Right cardiac atrium (tissue), 5 donors: ENCODE results near the gene FAM118B. TPM values are rescaled to one million over a fixed set of nuclear protein-coding genes. Genes with fewer than 3 reads are reported as not detected.

Experiments
- ATAC-seq, 2 donors: fragments of 200-7000 bp; cut with Tn5 transposase; one replicate each; pipeline versions ENCODE4 v1.8.0 to v1.9.1; 2020; ENCODE audit warnings: moderate library complexity in 2 of 2, mild to moderate bottlenecking in 1 of 2
- DNase-seq, 3 donors: peaks; one replicate each; pipeline ENCODE4 v3.0.0-alpha.2; 2020
- H3K27ac ChIP-seq: one replicate; pipeline ENCODE4 v1.5.1; 2013; ENCODE audit warnings: mild to moderate bottlenecking, low read length, control low read depth, moderate library complexity
- H3K27me3 ChIP-seq: one replicate; pipeline ENCODE4 v1.6.1; 2013; ENCODE audit not compliant: control insufficient read depth, insufficient read depth
- H3K4me1 ChIP-seq: one replicate; pipeline ENCODE4 v1.6.1; 2013; ENCODE audit warnings: low read length; ENCODE audit not compliant: control insufficient read depth, insufficient read depth
- H3K4me3 ChIP-seq: one replicate; pipeline ENCODE4 v1.5.1; 2013; ENCODE audit warnings: low read length, control low read depth
- H3K9me3 ChIP-seq: one replicate; pipeline ENCODE4 v1.6.1; 2013; ENCODE audit warnings: low read length; ENCODE audit not compliant: control insufficient read depth
- WGBS: extraction: QIAGEN DNeasy Blood & Tissue Kit; methylation state at CpG from one replicate; pipeline ENCODE4 v1.1.7; 2013; 5-methylcytosine and 5-hydroxymethylcytosine counted together
- intact Hi-C, 4 donors: fragments of 100-400 bp; cut with DNase I; formaldehyde crosslinking; loops; one replicate each; pipeline versions ENCODE4 v1.11.0 to v1.14.0; 2022 to 2023
- polyA plus RNA-seq: library from polyadenylated mRNA; stranded (reverse); fragments of 200-250 nt; gene quantifications from one replicate; pipeline ENCODE4 v1.2.3, GENCODE V29; 2013
- total RNA-seq, 4 donors: library from RNA; stranded (reverse); fragmentation: NEBNext Ultra II Directional; extraction: Animal tissue kit (Norgen Biotek cat#: 25700); gene quantifications; one replicate each; pipeline ENCODE4 v1.2.1, GENCODE V29; 2021
- donor health status: healthy with polysubstance abuse.
- donor health status: DM: no; HTN: yes; CAD: no.
- donor health status: DM: no; HTN: no; CAD: no.
- donor health status: DM: no; HTN: yes; CAD: no; lungs with severe emphysema.
- donor health status: DM: yes; HTN: yes; CAD: no.

FAM118B gene
- total and polyA plus RNA-seq, 5 donors, result 12.7 to 20.5 (median 16.5) TPM

DNA sequence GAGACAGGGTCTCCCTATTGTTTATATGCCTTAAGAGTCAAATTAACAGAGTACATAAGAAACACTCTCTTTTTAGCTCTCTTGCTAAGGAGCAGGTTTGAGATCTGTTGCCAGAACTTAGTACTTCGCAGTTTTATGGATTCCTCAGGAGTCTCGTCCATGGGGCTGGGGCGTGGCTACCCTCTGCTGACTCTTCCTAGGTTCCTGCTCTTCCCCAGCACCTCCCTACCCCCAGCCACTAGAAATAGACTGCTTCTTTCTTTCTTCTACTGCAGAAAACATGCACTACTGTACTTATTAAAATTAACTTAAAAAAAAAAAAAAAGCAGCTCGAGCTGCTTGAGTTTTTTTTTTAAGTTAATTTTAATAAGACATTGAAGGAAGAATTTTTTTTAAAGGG is 8.0 kb downstream of the FAM118B start:
- WGBS, result 79% methylated on average over 4 of the region's 4 CpGs
- ATAC-seq (peak in 1 of 2 donors; percentile 40), DNase-seq (peak in 1 of 3 donors; percentile 58)
- no peaks in the 10 kb centered on the region for H3K4me1 ChIP-seq
- no peaks in the 10 kb centered on the region for H3K9me3 ChIP-seq
- no peaks in the 10 kb centered on the region for H3K27me3 ChIP-seq
- H3K4me3 ChIP-seq, result no peak overlapping the region
- H3K27ac ChIP-seq, result no peak overlapping the region
- intact Hi-C loops, result no loop called here

DNA sequence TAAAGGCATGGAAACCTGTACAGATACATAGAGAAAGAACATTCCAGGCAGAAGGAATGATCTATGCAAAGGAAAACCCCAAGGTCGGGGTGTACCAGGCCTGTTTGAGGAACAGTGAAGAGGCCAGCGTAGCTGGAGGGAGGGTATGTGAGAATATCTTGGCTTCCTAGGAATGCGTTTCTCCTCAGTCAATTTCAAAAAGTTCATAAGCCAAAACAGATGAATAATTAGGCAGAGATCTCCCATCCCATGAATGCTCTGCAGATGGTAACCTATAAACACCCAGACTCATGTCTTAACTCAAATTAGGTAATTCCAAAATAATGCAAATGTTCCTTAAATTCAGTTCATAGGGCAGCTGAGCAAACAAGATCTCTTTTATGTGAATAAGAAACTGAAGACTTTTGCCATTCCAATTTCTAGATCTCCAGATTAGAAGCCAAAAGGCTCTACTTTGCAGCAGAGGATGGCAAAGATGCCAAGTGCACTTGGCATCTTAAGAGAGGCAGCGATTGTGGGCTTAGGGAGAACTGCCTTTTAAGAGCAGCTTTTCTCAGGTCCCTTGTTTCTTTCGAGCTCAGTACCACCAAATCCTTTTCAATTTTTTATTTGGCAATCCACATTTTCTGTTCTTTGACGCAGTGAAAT is 13.2 kb downstream of the FAM118B start:
- Histone ChIP-seq H3K27me3 (no peaks in the 10 kb centered on the region), H3K9me3 (no peaks in the 10 kb centered on the region), H3K4me3 (no peak overlapping the region), H3K4me1 (no peaks in the 10 kb centered on the region), H3K27ac (no peak overlapping the region)
- intact Hi-C loops, result no loop called here
- ATAC-seq, result no peak
- no peak for DNase-seq
- WGBS, result 93% methylated on average over 6 of the region's 6 CpGs

DNA sequence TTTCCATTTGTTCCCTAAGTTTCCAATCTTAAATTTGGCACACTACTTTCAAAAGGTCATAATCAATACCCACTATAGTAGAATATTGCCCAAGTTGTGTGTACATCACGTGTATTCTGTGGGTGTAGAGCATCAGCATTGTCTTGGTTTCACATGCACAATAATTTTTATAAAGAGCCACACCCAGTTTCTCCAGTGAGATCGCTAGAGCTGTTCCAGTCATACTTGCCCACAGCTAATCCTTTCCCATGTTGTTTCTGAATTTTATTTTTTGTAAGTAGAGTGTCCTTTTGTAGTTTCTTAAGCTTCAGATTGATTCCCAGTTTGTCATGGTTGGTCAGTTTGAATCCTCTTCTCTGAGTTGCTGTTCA is 13.7 kb downstream of the FAM118B start:
- Histone ChIP-seq H3K27ac (no peak overlapping the region), H3K27me3 (no peaks in the 10 kb centered on the region), H3K4me1 (no peaks in the 10 kb centered on the region), H3K9me3 (no peaks in the 10 kb centered on the region), H3K4me3 (no peak overlapping the region)
- intact Hi-C loops, result no loop called here
- WGBS, result 94% methylated on average over 2 of the region's 2 CpGs
- ATAC-seq (no peak), DNase-seq (no peak)

DNA sequence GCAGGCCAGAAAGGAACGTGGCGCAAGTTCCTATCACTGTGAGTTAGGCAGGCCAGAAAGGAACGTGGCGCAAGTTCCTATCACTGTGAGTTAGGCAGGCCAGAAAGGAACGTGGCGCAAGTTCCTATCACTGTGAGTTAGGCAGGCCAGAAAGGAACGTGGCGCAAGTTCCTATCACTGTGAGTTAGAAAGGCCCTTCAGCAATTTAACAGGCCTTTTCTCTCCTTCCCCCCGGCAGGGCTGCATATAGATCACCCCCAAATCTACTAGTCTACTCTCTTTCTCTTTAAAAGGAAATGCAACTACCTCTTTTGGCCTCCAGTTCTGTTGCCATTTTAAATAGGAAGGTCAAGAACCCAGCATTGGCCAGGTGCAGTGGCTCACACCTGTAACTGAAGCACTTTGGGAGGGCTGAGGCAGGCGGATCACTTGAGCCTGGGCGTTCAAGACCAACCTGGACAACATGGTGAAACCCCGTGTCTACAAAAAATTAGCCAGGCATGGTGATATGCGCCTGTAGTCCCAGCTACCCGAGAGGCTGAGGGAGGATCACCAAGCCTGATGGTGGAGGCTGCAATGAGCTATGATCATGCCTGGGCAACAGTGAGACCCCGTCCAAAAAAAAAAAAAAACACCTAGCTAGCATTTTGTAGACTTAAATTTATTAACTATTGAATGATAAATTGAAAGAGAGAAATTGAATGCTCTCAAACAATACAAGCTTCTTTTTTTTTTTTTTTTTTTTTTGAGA is 14.9 kb downstream of the FAM118B start:
- DNase-seq (no peak), ATAC-seq (no peak)
- WGBS, result 94% methylated on average over 11 of the region's 15 CpGs
- H3K27ac ChIP-seq, result no peak overlapping the region
- no peaks in the 10 kb centered on the region for H3K9me3 ChIP-seq
- H3K4me1 ChIP-seq, result no peaks in the 10 kb centered on the region
- intact Hi-C loops, result no loop called here
- H3K4me3 ChIP-seq, result no peak overlapping the region
- no peaks in the 10 kb centered on the region for H3K27me3 ChIP-seq

DNA sequence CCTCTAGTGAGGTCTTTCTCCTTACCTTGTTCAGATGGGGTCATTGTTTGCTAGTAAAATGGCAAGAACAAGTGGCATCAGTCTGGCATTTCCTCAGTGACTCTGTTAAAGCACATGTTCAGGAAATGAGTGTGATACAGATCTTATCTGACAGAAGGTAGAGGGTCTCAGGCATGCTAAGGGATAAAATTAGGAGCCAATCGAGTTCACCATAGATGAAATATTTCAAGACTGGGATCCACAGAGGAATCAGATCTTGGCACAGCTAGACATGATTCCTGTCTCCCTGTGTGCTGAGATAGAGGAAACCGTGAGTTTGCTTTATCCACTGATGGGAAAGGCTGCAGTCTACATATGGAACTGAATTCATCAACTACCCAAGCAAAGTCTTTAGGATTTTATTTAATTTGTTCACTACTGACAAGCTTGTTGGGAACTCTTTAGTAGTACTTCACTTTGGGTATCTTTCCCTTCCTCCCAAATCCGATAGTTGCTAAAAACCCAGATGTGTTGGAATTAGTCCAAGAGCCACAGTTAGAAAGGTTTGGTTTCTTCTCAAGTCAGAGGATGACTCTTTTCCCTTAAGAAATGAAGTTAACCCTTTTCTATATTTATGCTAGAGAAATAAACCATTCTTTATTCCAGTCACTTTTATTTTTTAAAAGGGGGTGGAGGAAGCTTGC is 18.4 kb downstream of the FAM118B start:
- no peak for ATAC-seq
- H3K27me3 ChIP-seq, result no peaks in the 10 kb centered on the region
- WGBS, result 43% methylated on average over 3 of the region's 3 CpGs
- no peak for DNase-seq
- no peaks in the 10 kb centered on the region for H3K4me1 ChIP-seq
- H3K9me3 ChIP-seq, result no peaks in the 10 kb centered on the region
- H3K4me3 ChIP-seq, result no peak overlapping the region
- H3K27ac ChIP-seq, result no peak overlapping the region
- intact Hi-C loops, result no loop called here

DNA sequence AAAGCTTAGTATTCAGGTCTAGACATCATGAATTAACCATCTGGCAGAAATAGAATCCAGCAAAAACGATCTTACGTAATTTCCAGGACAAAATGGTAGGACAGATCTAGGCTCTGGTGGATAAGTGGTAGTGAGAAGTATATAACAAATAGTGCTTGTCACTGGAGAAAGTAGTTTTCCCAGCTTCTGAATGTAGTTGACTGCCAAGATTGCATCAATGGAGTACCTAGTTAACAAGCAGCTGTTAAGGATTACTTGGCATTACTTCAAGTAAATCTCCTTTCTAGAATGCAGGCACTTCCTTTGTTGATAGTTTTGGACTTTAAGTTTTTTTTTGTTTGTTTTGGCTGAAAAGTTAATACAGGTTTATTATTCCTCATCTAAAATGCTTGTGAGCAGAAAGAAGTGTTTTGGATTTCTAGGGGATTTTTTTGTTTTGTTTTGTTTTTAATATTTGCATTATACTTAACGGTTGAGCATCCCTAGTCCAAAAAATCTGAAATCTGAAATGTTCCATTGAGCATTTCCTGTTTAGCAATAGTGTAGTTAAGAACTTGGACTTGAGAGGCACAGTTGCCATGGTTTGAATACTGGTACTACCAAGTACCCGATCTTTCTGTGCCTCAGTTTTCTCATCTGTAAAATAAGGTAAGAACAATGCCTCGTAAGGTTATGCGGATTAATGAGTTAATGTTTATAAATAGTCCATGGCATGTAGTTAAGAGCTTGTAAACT is 20.3 kb downstream of the FAM118B start:
- Histone ChIP-seq H3K27me3 (no peaks in the 10 kb centered on the region), H3K4me3 (no peak overlapping the region), H3K9me3 (no peaks in the 10 kb centered on the region), H3K27ac (no peak overlapping the region), H3K4me1 (no peaks in the 10 kb centered on the region)
- DNase-seq (no peak), ATAC-seq (peak in 1 of 2 donors; percentile 51)
- intact Hi-C loops, result no loop called here
- 58% methylated on average over 6 of the region's 6 CpGs for WGBS

DNA sequence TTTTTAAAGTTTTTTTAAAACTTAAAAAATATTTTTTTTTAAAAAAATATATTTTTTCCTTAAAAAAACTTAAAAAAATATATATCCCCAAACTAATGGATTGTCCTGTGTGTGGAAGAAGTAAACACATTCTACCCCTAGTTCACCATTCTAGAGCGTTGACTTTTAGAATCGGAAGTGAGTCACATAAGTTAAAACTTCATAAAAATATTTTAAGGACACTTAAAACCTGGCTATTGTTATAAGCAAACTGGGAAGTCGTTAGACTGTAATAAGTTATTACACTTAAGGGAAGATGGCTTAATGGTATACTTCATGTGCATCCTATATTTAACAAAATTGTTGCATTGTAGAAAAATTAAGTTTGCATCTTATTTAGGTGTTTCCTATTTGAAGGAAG is 21.1 kb downstream of the FAM118B start:
- Histone ChIP-seq H3K27me3 (no peaks in the 10 kb centered on the region), H3K9me3 (no peaks in the 10 kb centered on the region)
- WGBS, result 93% methylated on average over 3 of the region's 3 CpGs

DNA sequence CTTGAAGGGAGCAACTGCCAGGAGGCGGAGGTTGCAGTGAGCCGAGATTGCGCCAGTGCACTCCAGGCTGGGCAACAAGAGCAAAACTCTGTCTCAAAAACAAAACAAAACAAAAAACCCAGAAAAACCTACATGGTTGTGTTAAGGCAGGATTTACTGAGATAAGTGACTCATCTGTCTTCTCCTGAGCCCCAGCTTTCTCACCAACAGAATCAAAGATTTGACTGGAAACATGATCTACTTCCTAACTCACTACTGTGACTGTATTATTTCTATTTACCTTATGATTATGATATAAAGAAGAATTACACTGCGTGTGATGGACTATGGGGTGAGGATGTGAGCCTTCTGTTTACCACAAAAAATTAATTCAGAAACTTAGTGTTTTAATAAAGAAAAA is 21.8 kb downstream of the FAM118B start:
- intact Hi-C loops, result no loop called here
- no peak for ATAC-seq
- no peak overlapping the region for H3K4me3 ChIP-seq
- no peak overlapping the region for H3K27ac ChIP-seq
- no peaks in the 10 kb centered on the region for H3K9me3 ChIP-seq
- WGBS, result 86% methylated on average over 4 of the region's 4 CpGs
- H3K4me1 ChIP-seq, result no peaks in the 10 kb centered on the region
- no peaks in the 10 kb centered on the region for H3K27me3 ChIP-seq
- no peak for DNase-seq

More for the DNA sequence above, 21.1 kb downstream of the FAM118B start:
- no peaks in the 10 kb centered on the region for H3K4me1 ChIP-seq
- H3K4me3 ChIP-seq, result no peak overlapping the region
- DNase-seq, result no peak
- H3K27ac ChIP-seq, result no peak overlapping the region
- intact Hi-C loops, result no loop called here
- no peak for ATAC-seq

DNA sequence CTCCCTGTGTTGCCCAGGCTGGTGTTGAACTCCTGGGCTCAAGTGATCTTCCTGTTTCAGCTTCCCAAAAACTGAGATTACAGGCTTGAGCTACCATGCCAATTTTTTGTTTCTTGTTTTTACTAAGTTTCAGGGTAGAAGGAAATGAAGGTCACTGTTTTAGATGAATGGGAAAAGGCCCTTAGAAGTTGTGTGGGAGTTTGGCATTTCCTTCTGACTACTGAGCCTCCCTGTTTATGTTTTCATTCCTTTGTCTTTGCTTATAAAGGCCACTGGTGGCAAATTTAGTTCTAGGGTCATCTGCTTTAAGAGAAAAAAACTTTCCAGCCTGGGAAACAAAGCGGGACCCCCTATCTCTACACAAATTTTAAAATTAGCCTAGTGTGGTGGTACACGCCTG is 35.1 kb downstream of the FAM118B start:
- ATAC-seq, result peak in 1 of 2 donors; percentile 79
- 73% methylated on average over 2 of the region's 2 CpGs for WGBS
- intact Hi-C loops, result no loop called here
- Histone ChIP-seq H3K9me3 (no peaks in the 10 kb centered on the region), H3K4me1 (no peaks in the 10 kb centered on the region), H3K4me3 (no peak overlapping the region), H3K27ac (no peak overlapping the region), H3K27me3 (no peaks in the 10 kb centered on the region)
- DNase-seq, result no peak

DNA sequence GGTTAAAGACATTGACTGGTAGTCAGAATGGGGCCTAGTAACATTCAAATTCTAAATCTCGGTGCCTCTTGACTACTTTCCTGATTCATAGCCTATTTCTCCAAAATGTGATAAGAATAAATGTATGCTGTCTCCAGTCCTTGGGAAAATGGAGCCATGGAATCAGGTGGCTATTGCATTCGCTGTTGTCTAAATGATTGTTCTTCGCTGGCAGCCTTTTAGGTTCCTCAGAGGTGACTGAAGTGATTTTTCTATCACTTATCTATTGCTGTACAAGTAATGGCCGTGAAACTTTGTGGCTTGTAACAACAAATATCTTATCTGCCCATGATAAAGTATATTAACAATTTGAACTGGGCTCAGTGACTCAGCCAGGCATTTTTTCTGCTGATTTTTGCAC is 41.7 kb downstream of the FAM118B start:
- DNase-seq, result no peak

DNA sequence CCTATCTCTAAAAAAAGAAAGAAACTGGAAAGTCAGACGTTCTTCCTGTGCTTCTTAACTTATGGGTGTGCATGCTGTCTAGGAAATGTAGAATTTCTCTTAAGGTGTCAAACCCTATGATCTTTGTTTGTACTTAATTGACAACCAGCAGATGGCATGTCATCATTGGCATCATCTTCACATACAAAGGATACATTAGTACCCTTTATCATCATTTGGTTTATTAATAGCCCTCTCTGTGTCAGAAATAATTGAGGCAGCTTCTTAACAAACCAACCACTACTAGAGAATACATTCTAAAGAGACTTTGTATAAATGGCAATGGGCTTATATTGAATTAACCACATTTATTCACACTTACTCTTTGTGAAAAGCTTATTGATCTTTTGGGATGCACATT is 43.2 kb downstream of the FAM118B start:
- no peaks in the 10 kb centered on the region for H3K27me3 ChIP-seq
- no peaks in the 10 kb centered on the region for H3K9me3 ChIP-seq
- intact Hi-C loops, result no loop called here
- ATAC-seq, result no peak
- H3K4me1 ChIP-seq, result no peaks in the 10 kb centered on the region
- DNase-seq, result no peak
- H3K4me3 ChIP-seq, result no peak overlapping the region
- 42% methylated on average over 1 of the region's 1 CpG for WGBS
- H3K27ac ChIP-seq, result no peak overlapping the region

More for the DNA sequence above, 41.7 kb downstream of the FAM118B start:
- Histone ChIP-seq H3K27ac (no peak overlapping the region), H3K4me3 (no peak overlapping the region), H3K9me3 (no peaks in the 10 kb centered on the region), H3K27me3 (no peaks in the 10 kb centered on the region), H3K4me1 (no peaks in the 10 kb centered on the region)
- 89% methylated on average over 4 of the region's 4 CpGs for WGBS
- no peak for ATAC-seq
- intact Hi-C loops, result no loop called here
